ENCODE data around the gene TENM3.

TENM3 gene

DNA sequence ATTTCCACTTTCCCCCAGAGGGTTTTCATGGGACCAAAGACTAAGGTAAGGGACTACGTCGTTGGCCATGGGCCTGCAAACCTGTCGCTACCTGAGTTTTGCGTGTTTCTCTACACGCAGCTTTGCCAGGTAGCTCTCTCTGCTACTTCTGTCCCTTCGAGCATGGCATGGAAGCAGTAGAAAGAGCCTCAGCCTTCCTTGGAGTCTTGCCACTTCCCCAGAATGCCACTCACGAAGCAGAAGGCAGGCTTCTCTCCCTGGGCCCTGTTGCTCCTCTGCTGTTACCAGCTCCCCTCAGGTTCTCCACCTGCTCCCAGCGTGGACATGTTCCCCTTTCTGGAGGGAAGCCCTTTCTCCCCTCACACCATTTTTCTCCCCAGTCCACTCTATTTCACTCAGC is 381.1 kb downstream of the TENM3 start:
- peaks cover 7% of the 10 kb centered on the region for H3K36me3 ChIP-seq
- TF ChIP-seq, protein P1, sequence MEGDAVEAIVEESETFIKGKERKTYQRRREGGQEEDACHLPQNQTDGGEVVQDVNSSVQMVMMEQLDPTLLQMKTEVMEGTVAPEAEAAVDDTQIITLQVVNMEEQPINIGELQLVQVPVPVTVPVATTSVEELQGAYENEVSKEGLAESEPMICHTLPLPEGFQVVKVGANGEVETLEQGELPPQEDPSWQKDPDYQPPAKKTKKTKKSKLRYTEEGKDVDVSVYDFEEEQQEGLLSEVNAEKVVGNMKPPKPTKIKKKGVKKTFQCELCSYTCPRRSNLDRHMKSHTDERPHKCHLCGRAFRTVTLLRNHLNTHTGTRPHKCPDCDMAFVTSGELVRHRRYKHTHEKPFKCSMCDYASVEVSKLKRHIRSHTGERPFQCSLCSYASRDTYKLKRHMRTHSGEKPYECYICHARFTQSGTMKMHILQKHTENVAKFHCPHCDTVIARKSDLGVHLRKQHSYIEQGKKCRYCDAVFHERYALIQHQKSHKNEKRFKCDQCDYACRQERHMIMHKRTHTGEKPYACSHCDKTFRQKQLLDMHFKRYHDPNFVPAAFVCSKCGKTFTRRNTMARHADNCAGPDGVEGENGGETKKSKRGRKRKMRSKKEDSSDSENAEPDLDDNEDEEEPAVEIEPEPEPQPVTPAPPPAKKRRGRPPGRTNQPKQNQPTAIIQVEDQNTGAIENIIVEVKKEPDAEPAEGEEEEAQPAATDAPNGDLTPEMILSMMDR (IDR thresholded peaks at IDR 0.05; ENCODE audit: low read depth, low read length), result no peak
- no peaks in the 10 kb centered on the region for H3K27me3 ChIP-seq
- no peaks in the 10 kb centered on the region for H3K4me1 ChIP-seq
- no peak overlapping the region for H3K4me3 ChIP-seq (ENCODE audit: low read depth, low read length)
- no peak for DNase-seq
- no peaks in the 10 kb centered on the region for H3K9me3 ChIP-seq

DNA sequence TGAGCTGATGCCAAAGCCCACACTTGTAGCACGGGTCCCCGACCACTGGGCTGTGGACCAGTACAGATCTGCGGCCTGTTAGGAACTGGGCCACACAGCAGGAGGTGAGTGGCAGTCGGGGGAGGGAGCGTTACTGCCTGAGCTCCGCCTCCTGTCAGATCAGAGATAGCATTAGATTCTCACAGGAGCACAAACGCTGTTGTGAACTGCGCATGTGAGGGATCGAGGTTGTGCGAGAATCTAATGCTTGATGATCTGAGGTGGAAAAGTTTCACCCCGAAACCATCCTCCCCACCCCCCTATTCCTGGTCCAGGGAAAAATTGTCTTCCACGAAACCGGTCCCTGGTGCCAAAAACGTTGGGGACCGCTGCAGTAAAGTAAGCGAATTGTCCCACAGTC is 382.0 kb downstream of the TENM3 start:
- H3K9me3 ChIP-seq, result no peaks in the 10 kb centered on the region
- peaks cover 14% of the 10 kb centered on the region for H3K36me3 ChIP-seq
- DNase-seq, result no peak
- peaks cover 3% of the 10 kb centered on the region for H3K4me1 ChIP-seq
- TF ChIP-seq, protein P1 (IDR thresholded peaks at IDR 0.05; ENCODE audit: low read depth, low read length), result no peak
- no peak overlapping the region for H3K4me3 ChIP-seq (ENCODE audit: low read depth, low read length)
- no peaks in the 10 kb centered on the region for H3K27me3 ChIP-seq

DNA sequence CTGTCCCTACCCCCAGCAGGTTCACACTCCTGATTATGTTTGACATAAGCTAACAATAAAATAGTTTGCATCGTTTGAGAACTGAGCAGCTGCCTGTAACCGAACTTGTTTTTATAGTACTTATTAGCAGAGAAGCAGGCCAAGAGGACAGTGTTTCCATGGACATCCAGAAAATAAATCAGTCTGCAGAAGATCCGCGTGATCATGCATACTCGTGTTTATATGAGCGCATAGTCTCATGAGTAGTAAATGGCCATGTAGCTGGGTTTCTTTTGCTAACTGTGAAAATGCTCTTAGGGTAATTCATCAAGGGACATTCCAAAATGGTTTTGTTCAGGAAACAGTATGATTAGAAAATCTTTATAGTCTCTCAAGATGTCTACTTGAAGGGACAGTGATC is 384.8 kb downstream of the TENM3 start:
- Histone ChIP-seq H3K4me3 (ENCODE audit: low read depth, low read length) (no peak overlapping the region), H3K27me3 (no peaks in the 10 kb centered on the region), H3K36me3 (peaks cover 17% of the 10 kb centered on the region), H3K4me1 (peaks cover 8% of the 10 kb centered on the region), H3K9me3 (no peaks in the 10 kb centered on the region)
- TF ChIP-seq, protein P1 (IDR thresholded peaks at IDR 0.05; ENCODE audit: low read depth, low read length), result no peak
- no peak for DNase-seq

DNA sequence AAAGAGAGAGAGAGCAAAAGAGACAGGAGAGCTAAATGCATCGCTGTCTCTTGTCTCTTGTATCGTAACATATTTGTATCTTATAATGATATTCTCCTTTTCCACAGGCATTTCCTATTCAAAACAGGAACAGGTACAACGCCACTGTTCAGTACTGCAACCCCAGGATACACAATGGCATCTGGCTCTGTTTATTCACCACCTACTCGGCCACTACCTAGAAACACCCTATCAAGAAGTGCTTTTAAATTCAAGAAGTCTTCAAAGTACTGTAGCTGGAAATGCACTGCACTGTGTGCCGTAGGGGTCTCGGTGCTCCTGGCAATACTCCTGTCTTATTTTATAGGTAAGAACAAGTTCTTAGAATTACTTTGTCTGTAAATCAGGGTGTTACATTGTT is 385.3 kb downstream of the TENM3 start:
- Histone ChIP-seq H3K4me3 (ENCODE audit: low read depth, low read length) (no peak overlapping the region), H3K36me3 (peaks cover 21% of the 10 kb centered on the region), H3K4me1 (peaks cover 8% of the 10 kb centered on the region), H3K27me3 (no peaks in the 10 kb centered on the region), H3K9me3 (no peaks in the 10 kb centered on the region)
- TF ChIP-seq, protein P1 (IDR thresholded peaks at IDR 0.05; ENCODE audit: low read depth, low read length), result no peak
- DNase-seq, result no peak

DNA sequence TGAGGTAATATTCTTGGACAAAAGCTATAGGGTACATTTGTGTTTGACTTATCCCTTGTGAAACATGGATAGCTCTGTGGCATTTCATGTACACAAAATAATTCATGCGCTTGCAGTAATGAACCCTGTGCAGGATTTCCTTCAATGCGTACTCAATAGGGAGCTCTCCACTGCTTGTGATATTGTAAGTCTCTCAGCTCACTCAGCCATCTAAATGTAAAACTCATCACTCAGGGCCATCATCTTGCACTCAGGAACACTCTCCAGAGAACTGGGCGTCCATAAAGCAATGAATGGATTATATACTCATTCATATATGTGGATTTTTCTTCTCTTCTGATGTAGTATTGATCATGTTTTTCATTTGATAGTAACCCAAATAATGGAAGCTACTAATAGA is 385.9 kb downstream of the TENM3 start:
- Histone ChIP-seq H3K9me3 (no peaks in the 10 kb centered on the region), H3K4me3 (ENCODE audit: low read depth, low read length) (no peak overlapping the region), H3K27me3 (no peaks in the 10 kb centered on the region), H3K4me1 (peaks cover 8% of the 10 kb centered on the region), H3K36me3 (peaks cover 21% of the 10 kb centered on the region)
- TF ChIP-seq, protein P1 (IDR thresholded peaks at IDR 0.05; ENCODE audit: low read depth, low read length), result no peak
- DNase-seq, result no peak

DNA sequence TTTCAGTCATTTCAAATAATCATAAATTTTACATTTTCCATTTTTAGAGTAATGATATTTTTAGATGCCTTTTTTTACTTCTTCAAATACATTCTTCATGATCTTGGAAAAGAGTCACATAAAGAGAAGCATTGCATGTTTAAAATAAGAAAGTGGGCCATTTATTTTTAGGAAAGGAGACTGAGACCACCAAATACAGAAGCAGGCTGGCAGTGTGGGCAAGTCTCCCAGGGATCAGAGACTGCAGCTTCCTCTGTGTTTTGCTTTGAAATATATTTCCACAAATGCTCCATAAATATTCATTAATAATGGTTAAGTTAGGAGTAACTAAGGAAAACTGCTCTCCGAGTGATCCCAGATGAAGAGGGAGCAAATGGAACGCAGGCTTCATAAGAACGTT is 397.3 kb downstream of the TENM3 start:
- Histone ChIP-seq H3K9me3 (no peaks in the 10 kb centered on the region), H3K4me1 (no peaks in the 10 kb centered on the region; the same call in 1 of the 2 replicates), H3K27me3 (no peaks in the 10 kb centered on the region), H3K4me3 (ENCODE audit: low read depth, low read length) (no peak overlapping the region), H3K36me3 (no peaks in the 10 kb centered on the region)
- no peak for DNase-seq
- TF ChIP-seq, protein P1 (IDR thresholded peaks at IDR 0.05; ENCODE audit: low read depth, low read length), result no peak

Measured in BE2C (cell line).